OCI-LY7 (cell line): Measurements from ENCODE around the gene SLC30A3.

Experiments used
- CTCF ChIP-seq: fragments of 200-600 bp; sonication (generic); conservative IDR thresholded peaks from 2 replicates; pipeline ENCODE4 v1.5.1; 2014; ENCODE audit warnings: mild to moderate bottlenecking, antibody characterized with exemption, low read length, moderate library complexity, mixed read lengths
- EZH2phosphoT487 ChIP-seq: fragments of 200-600 bp; sonication (generic); IDR thresholded peaks from 2 replicates; pipeline ENCODE4 v1.6.1; 2018; ENCODE audit warnings: low read depth, borderline replicate concordance, mild to moderate bottlenecking, mixed run types, antibody characterized with exemption, low read length, moderate library complexity, mixed read lengths

GRCh38 chr2:27251766-27252165 lies 11.1 kb downstream of the SLC30A3 start:
- TF ChIP-seq CTCF, result no peak
- no peak for TF ChIP-seq EZH2phosphoT487
